Smooth muscle cell (in vitro differentiated cells): ENCODE data around the gene RHOA. TPM values are rescaled to one million over a fixed set of nuclear protein-coding genes. Genes with fewer than 3 reads are reported as not detected.

ENCODE experiments used
- DNase-seq: peaks from one replicate; lab custom pipeline; 2025; ENCODE audit not compliant: unreplicated experiment; lab: John Stamatoyannopoulos, UW
- H2AFZ ChIP-seq: fragments of 200-600 bp; sonication (generic); 2 replicates; pipeline ENCODE4 v1.6.0; 2016; ENCODE audit warnings: antibody characterized with exemption, low read depth, mild to moderate bottlenecking
- H3F3A ChIP-seq: fragments of 200-600 bp; sonication (generic); 2 replicates; pipeline ENCODE4 v1.6.0; 2017; ENCODE audit warnings: antibody characterized with exemption, low read depth
- H3K27ac ChIP-seq: fragments of 200-600 bp; sonication (generic); 2 replicates; pipeline ENCODE4 v1.5.1; 2016; ENCODE audit warnings: low read depth, mild to moderate bottlenecking
- H3K27me3 ChIP-seq: fragments of 200-600 bp; sonication (generic); 2 replicates; pipeline ENCODE4 v1.6.1; 2016; ENCODE audit warnings: low read depth, mild to moderate bottlenecking
- H3K36me3 ChIP-seq: fragments of 200-600 bp; sonication (generic); 2 replicates; pipeline ENCODE4 v1.5.1; 2016; ENCODE audit warnings: low read depth
- H3K4me1 ChIP-seq: fragments of 200-600 bp; sonication (generic); 2 replicates; pipeline ENCODE4 v1.5.1; 2016; ENCODE audit warnings: low read depth
- H3K4me2 ChIP-seq: fragments of 200-600 bp; sonication (generic); 2 replicates; pipeline ENCODE4 v1.6.0; 2016; ENCODE audit warnings: mild to moderate bottlenecking
- H3K4me3 ChIP-seq: fragments of 200-600 bp; sonication (generic); 2 replicates; pipeline ENCODE4 v1.5.1; 2016; ENCODE audit warnings: mild to moderate bottlenecking
- H3K79me2 ChIP-seq: fragments of 200-600 bp; sonication (generic); 2 replicates; pipeline ENCODE4 v1.6.0; 2016; ENCODE audit warnings: low read depth, mild to moderate bottlenecking
- H3K9ac ChIP-seq: fragments of 200-600 bp; sonication (generic); 2 replicates; pipeline ENCODE4 v1.6.0; 2016; ENCODE audit warnings: low read depth
- H3K9me3 ChIP-seq: fragments of 200-600 bp; sonication (generic); replicated peaks from 2 replicates; pipeline ENCODE4 v1.5.1; 2016; ENCODE audit warnings: low read depth
- H4K20me1 ChIP-seq: fragments of 200-600 bp; sonication (generic); 2 replicates; pipeline ENCODE4 v1.6.0; 2016; ENCODE audit warnings: low read depth
- WGBS: methylation state at CpG from one replicate; pipeline ENCODE4 v1.1.7; 2016; ENCODE audit warnings: low lambda C conversion rate; 5-methylcytosine and 5-hydroxymethylcytosine counted together
- polyA plus RNA-seq: library from polyadenylated mRNA; unstranded; fragments of >200 nt; fragmentation: Nextera tagmentation; extraction: Ambion mirVana; gene quantifications from 2 replicates; pipeline ENCODE4 v1.2.1, GENCODE V29; 2016
- total RNA-seq: library from RNA; depleted of rRNA; stranded (reverse); fragments of >200 nt; gene quantifications from 2 replicates; pipeline ENCODE4 v1.2.3, GENCODE V29; 2014
- TF ChIP-seq, protein P1 (sequence below): fragments of 200-600 bp; sonication (generic); IDR thresholded peaks from 2 replicates; pipeline ENCODE4 v1.5.1; 2017; ENCODE audit warnings: borderline replicate concordance, mild to moderate bottlenecking, antibody characterized with exemption; ENCODE audit not compliant: insufficient read depth, poor library complexity, severe bottlenecking

Gene RHOA
- total and polyA plus RNA-seq, 2 experiments from 2014 or later = 447 to 530 TPM

DNA sequence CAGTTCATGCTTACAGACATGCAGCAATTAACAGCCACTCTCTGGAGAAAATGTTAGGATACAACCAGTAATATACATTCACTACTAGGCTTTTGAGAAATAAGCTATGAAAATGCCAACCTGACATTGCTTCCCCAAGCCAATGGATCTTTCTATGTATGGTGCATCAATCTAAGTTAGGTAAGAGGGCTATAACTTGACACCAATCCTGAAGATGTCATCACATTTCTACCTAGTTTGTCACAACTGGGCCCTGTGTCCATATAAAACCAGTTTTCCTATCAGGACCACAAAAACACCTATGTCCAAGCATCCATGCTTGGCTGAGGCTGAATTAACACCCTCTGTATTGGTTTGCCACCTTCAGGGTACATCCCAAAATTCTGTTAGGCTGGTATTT lies 39.8 kb downstream of the RHOA start:
- Histone ChIP-seq H4K20me1 (peaks cover 97% of the 10 kb centered on the region), H3K36me3 (peaks cover 22% of the 10 kb centered on the region), H3K27me3 (no peaks in the 10 kb centered on the region), H3K4me1 (no peaks in the 10 kb centered on the region), H3K4me3 (no peak overlapping the region), H2AFZ (no peak overlapping the region), H3F3A (peaks cover 4% of the 10 kb centered on the region), H3K27ac (peak overlapping the region; percentile 24), H3K9ac (no peak overlapping the region), H3K4me2 (no peak overlapping the region), H3K79me2 (peaks cover 97% of the 10 kb centered on the region), H3K9me3 (no peaks in the 10 kb centered on the region)
- DNase-seq = no peak
- TF ChIP-seq, protein P1, sequence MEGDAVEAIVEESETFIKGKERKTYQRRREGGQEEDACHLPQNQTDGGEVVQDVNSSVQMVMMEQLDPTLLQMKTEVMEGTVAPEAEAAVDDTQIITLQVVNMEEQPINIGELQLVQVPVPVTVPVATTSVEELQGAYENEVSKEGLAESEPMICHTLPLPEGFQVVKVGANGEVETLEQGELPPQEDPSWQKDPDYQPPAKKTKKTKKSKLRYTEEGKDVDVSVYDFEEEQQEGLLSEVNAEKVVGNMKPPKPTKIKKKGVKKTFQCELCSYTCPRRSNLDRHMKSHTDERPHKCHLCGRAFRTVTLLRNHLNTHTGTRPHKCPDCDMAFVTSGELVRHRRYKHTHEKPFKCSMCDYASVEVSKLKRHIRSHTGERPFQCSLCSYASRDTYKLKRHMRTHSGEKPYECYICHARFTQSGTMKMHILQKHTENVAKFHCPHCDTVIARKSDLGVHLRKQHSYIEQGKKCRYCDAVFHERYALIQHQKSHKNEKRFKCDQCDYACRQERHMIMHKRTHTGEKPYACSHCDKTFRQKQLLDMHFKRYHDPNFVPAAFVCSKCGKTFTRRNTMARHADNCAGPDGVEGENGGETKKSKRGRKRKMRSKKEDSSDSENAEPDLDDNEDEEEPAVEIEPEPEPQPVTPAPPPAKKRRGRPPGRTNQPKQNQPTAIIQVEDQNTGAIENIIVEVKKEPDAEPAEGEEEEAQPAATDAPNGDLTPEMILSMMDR = no peak

DNA sequence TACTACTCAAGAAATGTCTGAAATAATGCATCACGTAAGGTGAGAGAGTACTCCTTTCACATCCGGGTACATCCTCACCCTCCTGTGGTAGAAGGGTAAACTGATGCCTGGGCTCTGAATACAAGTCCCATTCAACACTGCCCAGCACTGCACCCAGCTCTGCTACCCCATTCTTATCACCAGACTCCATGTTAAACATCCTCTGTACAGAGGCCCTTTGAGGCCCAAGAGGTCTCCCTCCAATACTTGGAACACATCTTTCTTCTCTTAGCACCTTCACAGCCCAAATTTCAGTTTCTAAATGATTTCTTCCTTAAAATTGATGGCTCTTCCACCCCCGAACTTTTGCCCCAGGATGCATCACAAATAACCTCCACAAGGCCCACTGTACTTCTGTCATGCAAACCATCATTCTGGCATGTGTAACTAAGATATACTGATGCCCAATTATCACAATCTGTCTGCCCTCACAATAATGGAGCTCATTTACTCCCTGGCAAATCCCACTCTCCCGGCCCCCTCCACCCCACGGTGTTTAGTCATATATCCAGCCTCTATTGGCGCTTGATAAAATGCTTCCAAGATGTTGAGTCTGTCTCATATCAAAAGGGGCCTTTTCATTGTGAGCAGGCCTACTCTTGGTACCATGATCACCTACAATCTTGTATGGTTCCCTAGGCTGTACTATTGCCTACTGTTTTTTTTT lies 41.0 kb downstream of the RHOA start:
- Histone ChIP-seq H3K4me3 (no peak overlapping the region), H4K20me1 (peaks cover 97% of the 10 kb centered on the region), H3K79me2 (peaks cover 97% of the 10 kb centered on the region), H3K4me2 (no peak overlapping the region), H3K4me1 (no peaks in the 10 kb centered on the region), H3K36me3 (peaks cover 22% of the 10 kb centered on the region), H3K9me3 (no peaks in the 10 kb centered on the region), H3K27me3 (no peaks in the 10 kb centered on the region), H2AFZ (no peak overlapping the region), H3K9ac (no peak overlapping the region), H3F3A (peaks cover under 1% of the 10 kb centered on the region), H3K27ac (no peak overlapping the region)
- DNase-seq = no peak
- WGBS = 94% methylated on average over 6 of the region's 6 CpGs
- TF ChIP-seq, protein P1 = no peak

- WGBS = 74% methylated on average over 3 of the region's 3 CpGs
- H3K9ac ChIP-seq = no peak overlapping the region
- TF ChIP-seq, protein P1 = no peak
- no peak overlapping the region for H3K4me3 ChIP-seq
- peak overlapping the region; percentile 45 for H3K27ac ChIP-seq
- H3K79me2 ChIP-seq = peaks cover 44% of the 10 kb centered on the region
- H3K9me3 ChIP-seq = no peaks in the 10 kb centered on the region
- DNase-seq = no peak
- H3F3A ChIP-seq = peaks cover 20% of the 10 kb centered on the region
- no peaks in the 10 kb centered on the region for H3K36me3 ChIP-seq
- peaks cover 59% of the 10 kb centered on the region for H4K20me1 ChIP-seq
- no peaks in the 10 kb centered on the region for H3K27me3 ChIP-seq
- peaks cover 12% of the 10 kb centered on the region for H3K4me1 ChIP-seq
- no peak overlapping the region for H2AFZ ChIP-seq
- H3K4me2 ChIP-seq = peak overlapping the region; percentile 6
Observed at GRCh38 chr3:49362561-49362960, 49.2 kb downstream of the RHOA start.

- Histone ChIP-seq H3K9ac (no peak overlapping the region), H3K27me3 (no peaks in the 10 kb centered on the region), H4K20me1 (peaks cover 41% of the 10 kb centered on the region), H3K9me3 (no peaks in the 10 kb centered on the region), H3K4me1 (peaks cover 17% of the 10 kb centered on the region), H3K4me2 (peak overlapping the region; percentile 87), H2AFZ (no peak overlapping the region), H3K36me3 (no peaks in the 10 kb centered on the region), H3K27ac (peak overlapping the region; percentile 87), H3K4me3 (no peak overlapping the region), H3K79me2 (peaks cover 26% of the 10 kb centered on the region), H3F3A (peaks cover 20% of the 10 kb centered on the region)
- TF ChIP-seq, protein P1 = no peak
- DNase-seq = no peak
- WGBS = 59% methylated on average over 2 of the region's 2 CpGs
Observed at GRCh38 chr3:49359623-49360022, 52.2 kb downstream of the RHOA start.
